HUES48 (cell line): ENCODE data around the gene CHST15.

Experiments
- H3K27ac ChIP-seq: one replicate; pipeline ENCODE4 v1.7.0; 2013; ENCODE audit warnings: low read depth, low read length, inconsistent platforms
- H3K27me3 ChIP-seq: 2 replicates; pipeline ENCODE4 v1.6.1; 2013; ENCODE audit warnings: mild to moderate bottlenecking, low read length; ENCODE audit not compliant: control insufficient read depth, insufficient read depth
- H3K36me3 ChIP-seq: 2 replicates; pipeline ENCODE4 v1.6.1; 2013; ENCODE audit warnings: low read length; ENCODE audit not compliant: control insufficient read depth, insufficient read depth
- H3K4me1 ChIP-seq: 2 replicates; pipeline ENCODE4 v1.6.1; 2013; ENCODE audit warnings: mild to moderate bottlenecking, low read length; ENCODE audit not compliant: control insufficient read depth, insufficient read depth
- H3K4me3 ChIP-seq: 2 replicates; pipeline ENCODE4 v1.5.1; 2013; ENCODE audit warnings: mild to moderate bottlenecking, low read depth, low read length
- H3K9ac ChIP-seq: 2 replicates; pipeline ENCODE4 v1.6.1; 2013; ENCODE audit warnings: mild to moderate bottlenecking, low read depth, low read length, moderate library complexity
- H3K9me3 ChIP-seq: 2 replicates; pipeline ENCODE4 v1.6.1; 2013; ENCODE audit warnings: low read length; ENCODE audit not compliant: control insufficient read depth, insufficient read depth

Gene CHST15

GRCh38 chr10:124123156-124123555, 29.8 kb upstream of the CHST15 start:
- H3K9ac ChIP-seq: no peak overlapping the region
- no peak overlapping the region for H3K27ac ChIP-seq
- H3K36me3 ChIP-seq: no peaks in the 10 kb centered on the region
- no peaks in the 10 kb centered on the region for H3K4me1 ChIP-seq
- no peaks in the 10 kb centered on the region; the same call in 1 of the 2 replicates for H3K27me3 ChIP-seq
- no peaks in the 10 kb centered on the region for H3K9me3 ChIP-seq
- H3K4me3 ChIP-seq: no peak overlapping the region

GRCh38 chr10:124122211-124122610, 28.8 kb upstream of the CHST15 start:
- Histone ChIP-seq H3K9me3 (no peaks in the 10 kb centered on the region), H3K27me3 (no peaks in the 10 kb centered on the region; the same call in 1 of the 2 replicates), H3K27ac (no peak overlapping the region), H3K36me3 (no peaks in the 10 kb centered on the region), H3K9ac (no peak overlapping the region), H3K4me3 (no peak overlapping the region), H3K4me1 (no peaks in the 10 kb centered on the region)

- Histone ChIP-seq H3K27me3 (no peaks in the 10 kb centered on the region), H3K4me1 (no peaks in the 10 kb centered on the region), H3K27ac (no peak overlapping the region), H3K9me3 (no peaks in the 10 kb centered on the region), H3K9ac (no peak overlapping the region), H3K36me3 (no peaks in the 10 kb centered on the region), H3K4me3 (no peak overlapping the region)
Measured at GRCh38 chr10:124120410-124121061, 27.1 kb upstream of the CHST15 start.

GRCh38 chr10:124119946-124120345, 26.5 kb upstream of the CHST15 start:
- Histone ChIP-seq H3K9me3 (no peaks in the 10 kb centered on the region), H3K4me1 (no peaks in the 10 kb centered on the region), H3K4me3 (no peak overlapping the region), H3K36me3 (no peaks in the 10 kb centered on the region), H3K9ac (no peak overlapping the region), H3K27me3 (no peaks in the 10 kb centered on the region), H3K27ac (no peak overlapping the region)

- Histone ChIP-seq H3K36me3 (no peaks in the 10 kb centered on the region), H3K4me3 (no peak overlapping the region), H3K9ac (no peak overlapping the region), H3K27me3 (no peaks in the 10 kb centered on the region), H3K9me3 (no peaks in the 10 kb centered on the region), H3K4me1 (no peaks in the 10 kb centered on the region), H3K27ac (no peak overlapping the region)
Measured at GRCh38 chr10:124119216-124119615, 25.8 kb upstream of the CHST15 start.

- no peak overlapping the region for H3K27ac ChIP-seq
- no peaks in the 10 kb centered on the region for H3K36me3 ChIP-seq
- no peaks in the 10 kb centered on the region for H3K9me3 ChIP-seq
- H3K4me1 ChIP-seq: no peaks in the 10 kb centered on the region
- no peak overlapping the region for H3K9ac ChIP-seq
- no peaks in the 10 kb centered on the region for H3K27me3 ChIP-seq
- no peak overlapping the region for H3K4me3 ChIP-seq
Measured at GRCh38 chr10:124117833-124118232, 24.4 kb upstream of the CHST15 start.

- H3K9me3 ChIP-seq: no peaks in the 10 kb centered on the region
- H3K4me3 ChIP-seq: no peak overlapping the region
- no peaks in the 10 kb centered on the region for H3K27me3 ChIP-seq
- H3K9ac ChIP-seq: no peak overlapping the region
- H3K4me1 ChIP-seq: no peaks in the 10 kb centered on the region
- no peaks in the 10 kb centered on the region for H3K36me3 ChIP-seq
- H3K27ac ChIP-seq: no peak overlapping the region
Measured at GRCh38 chr10:124117511-124117785, 24.1 kb upstream of the CHST15 start.

- no peak overlapping the region for H3K27ac ChIP-seq
- H3K36me3 ChIP-seq: no peaks in the 10 kb centered on the region
- no peaks in the 10 kb centered on the region for H3K4me1 ChIP-seq
- H3K9me3 ChIP-seq: no peaks in the 10 kb centered on the region
- no peak overlapping the region for H3K9ac ChIP-seq
- H3K27me3 ChIP-seq: no peaks in the 10 kb centered on the region
- no peak overlapping the region for H3K4me3 ChIP-seq
Measured at GRCh38 chr10:124116771-124117510, 23.5 kb upstream of the CHST15 start.

GRCh38 chr10:124114696-124115095, 21.3 kb upstream of the CHST15 start:
- H3K9me3 ChIP-seq: no peaks in the 10 kb centered on the region
- H3K4me1 ChIP-seq: no peaks in the 10 kb centered on the region
- H3K36me3 ChIP-seq: no peaks in the 10 kb centered on the region
- no peak overlapping the region for H3K27ac ChIP-seq
- no peak overlapping the region for H3K9ac ChIP-seq
- no peaks in the 10 kb centered on the region for H3K27me3 ChIP-seq
- no peak overlapping the region for H3K4me3 ChIP-seq

GRCh38 chr10:124112891-124113580, 19.6 kb upstream of the CHST15 start:
- Histone ChIP-seq H3K27ac (no peak overlapping the region), H3K9ac (no peak overlapping the region), H3K4me3 (no peak overlapping the region), H3K9me3 (no peaks in the 10 kb centered on the region), H3K4me1 (no peaks in the 10 kb centered on the region), H3K27me3 (no peaks in the 10 kb centered on the region), H3K36me3 (no peaks in the 10 kb centered on the region)

GRCh38 chr10:124110882-124111281, 17.5 kb upstream of the CHST15 start:
- no peaks in the 10 kb centered on the region for H3K27me3 ChIP-seq
- H3K9ac ChIP-seq: no peak overlapping the region
- H3K9me3 ChIP-seq: no peaks in the 10 kb centered on the region
- peaks cover 5% of the 10 kb centered on the region; the same call in 1 of the 2 replicates for H3K4me1 ChIP-seq
- no peak overlapping the region for H3K27ac ChIP-seq
- H3K36me3 ChIP-seq: no peaks in the 10 kb centered on the region
- no peak overlapping the region for H3K4me3 ChIP-seq
